CD14-positive monocyte (primary cell): ENCODE measurements around the gene FRMD6. TPM values are rescaled to one million over a fixed set of nuclear protein-coding genes. Genes with fewer than 3 reads are reported as not detected.

Experiments
- DNase-seq, 3 donors: peaks; one replicate each; pipeline ENCODE4 v3.0.0-alpha.2; 2011 to 2022
- H2AFZ ChIP-seq: 2 replicates; pipeline ENCODE4 v1.6.0; 2012; ENCODE audit warnings: mild to moderate bottlenecking, low read depth, low read length, inconsistent platforms; ENCODE audit not compliant: insufficient read depth, poor library complexity, severe bottlenecking
- H3K27ac ChIP-seq, 2 donors: 1 replicate in 1 of 2; 2 replicates in 1 of 2; pipeline ENCODE4 v1.5.1; 2012 to 2013; ENCODE audit warnings: low read length in 2 of 2, control low read depth in 1 of 2, inconsistent platforms in 1 of 2, low read depth in 1 of 2, mild to moderate bottlenecking in 1 of 2
- H3K27me3 ChIP-seq, 2 donors: one replicate each; pipeline versions ENCODE4 v1.6.0 to v1.6.1; 2011 to 2013; ENCODE audit warnings: low read length in 2 of 2; ENCODE audit not compliant: control insufficient read depth in 2 of 2, insufficient read depth in 2 of 2
- H3K36me3 ChIP-seq, 2 donors: replicated peaks in 1 of 2; 1 replicate in 1 of 2; 2 replicates in 1 of 2; pipeline versions ENCODE4 v1.5.1 to v1.6.1; 2012 to 2013; ENCODE audit warnings: low read length in 2 of 2, control low read depth in 1 of 2, inconsistent platforms in 1 of 2, mild to moderate bottlenecking in 1 of 2; ENCODE audit not compliant: insufficient read depth in 2 of 2, control insufficient read depth in 1 of 2
- H3K4me1 ChIP-seq, 2 donors: 1 replicate in 1 of 2; 2 replicates in 1 of 2; pipeline versions ENCODE4 v1.5.1 to v1.6.1; 2012 to 2013; ENCODE audit warnings: low read length in 2 of 2, control low read depth in 1 of 2, inconsistent platforms in 1 of 2, mild to moderate bottlenecking in 1 of 2, moderate library complexity in 1 of 2; ENCODE audit not compliant: insufficient read depth in 2 of 2, control insufficient read depth in 1 of 2
- H3K4me2 ChIP-seq: replicated peaks from 2 replicates; pipeline ENCODE3; 2012; ENCODE audit warnings: low read length, moderate library complexity, mild to moderate bottlenecking; ENCODE audit not compliant: poor library complexity, severe bottlenecking; ENCODE audit errors: extremely low read depth
- H3K4me3 ChIP-seq, 3 experiments: fragments of 200-600 bp in 1 of 3; sonication (generic) in 1 of 3; replicated peaks in 1 of 3; 1 replicate in 2 of 3; 2 replicates in 1 of 3; pipeline ENCODE4 v1.5.1; 2011 to 2013; ENCODE audit warnings: low read length in 3 of 3, mild to moderate bottlenecking in 3 of 3, control low read depth in 2 of 3, low read depth in 2 of 3, inconsistent platforms in 1 of 3, moderate library complexity in 1 of 3
- H3K79me2 ChIP-seq: 2 replicates; pipeline ENCODE4 v1.6.0; 2012; ENCODE audit warnings: mild to moderate bottlenecking, control low read depth, inconsistent platforms, low read length, moderate library complexity; ENCODE audit not compliant: insufficient read depth
- H3K9ac ChIP-seq: 2 replicates; pipeline ENCODE4 v1.6.0; 2017; ENCODE audit warnings: low read length, mild to moderate bottlenecking; ENCODE audit not compliant: insufficient read depth, poor library complexity, severe bottlenecking
- H3K9me3 ChIP-seq, 2 donors: replicated peaks in 1 of 2; 1 replicate in 1 of 2; 2 replicates in 1 of 2; pipeline versions ENCODE4 v1.5.1 to v1.6.1; 2012 to 2013; ENCODE audit warnings: low read length in 2 of 2, control low read depth in 1 of 2; ENCODE audit not compliant: control insufficient read depth in 1 of 2, insufficient read depth in 1 of 2
- H4K20me1 ChIP-seq: 2 replicates; pipeline ENCODE4 v1.6.0; 2012; ENCODE audit warnings: mild to moderate bottlenecking, low read length, control low read depth, moderate library complexity; ENCODE audit not compliant: insufficient read depth
- H3K27ac Mint-ChIP-seq, 7 donors: one replicate each; pipeline ENCODE4 v1.8.0; 2020; ENCODE audit warnings: mild to moderate bottlenecking in 7 of 7, mixed read lengths in 7 of 7, moderate library complexity in 6 of 7, inconsistent platforms in 2 of 7
- H3K27me3 Mint-ChIP-seq, 3 donors: one replicate each; pipeline ENCODE4 v1.8.0; 2021 to 2022; ENCODE audit warnings: low read depth in 3 of 3, mild to moderate bottlenecking in 3 of 3, mixed read lengths in 3 of 3, moderate library complexity in 3 of 3, inconsistent platforms in 1 of 3
- H3K36me3 Mint-ChIP-seq, 2 donors: one replicate each; pipeline ENCODE4 v1.8.0; 2020; ENCODE audit warnings: mixed read lengths in 2 of 2, inconsistent platforms in 1 of 2, mild to moderate bottlenecking in 1 of 2
- H3K4me1 Mint-ChIP-seq: one replicate; pipeline ENCODE4 v1.8.0; 2020; ENCODE audit warnings: mild to moderate bottlenecking, mixed read lengths
- H3K4me3 Mint-ChIP-seq, 2 donors: one replicate each; pipeline ENCODE4 v1.8.0; 2020; ENCODE audit warnings: mild to moderate bottlenecking in 2 of 2, mixed read lengths in 2 of 2, moderate library complexity in 1 of 2
- H3K9me3 Mint-ChIP-seq, 7 donors: one replicate each; pipeline ENCODE4 v1.8.0; 2020 to 2022; ENCODE audit warnings: mixed read lengths in 7 of 7, mild to moderate bottlenecking in 6 of 7, moderate library complexity in 6 of 7, inconsistent platforms in 2 of 7
- CTCF ChIP-seq: fragments of 200-600 bp; IDR thresholded peaks from one replicate; pipeline ENCODE4 v1.8.0; 2022; ENCODE audit warnings: antibody characterized with exemption, mild to moderate bottlenecking
- WGBS: methylation state at CpG from one replicate; pipeline ENCODE4 v1.1.5; 2013; ENCODE audit warnings: missing lambda C conversion rate; ENCODE audit not compliant: insufficient coverage; 5-methylcytosine and 5-hydroxymethylcytosine counted together
- intact Hi-C, 2 donors: fragments of 100-400 bp; cut with micrococcal nuclease; formaldehyde crosslinking; loops; one replicate each; pipeline versions ENCODE4 v1.15.0 to v1.15.1; 2023
- polyA plus RNA-seq, 3 donors: library from polyadenylated mRNA; depleted of rRNA in 1 of 3; unstranded in 2 of 3; stranded (reverse) in 1 of 3; fragments of 300-500 nt in 2 of 3; fragments of >200 nt in 1 of 3; fragmentation: Illumina TruSeq in 2 of 3; gene quantifications; 1 replicate in 2 of 3; 2 replicates in 1 of 3; pipeline ENCODE4 v1.2.3, GENCODE V29; 2012 to 2021

The FRMD6 gene
- polyA plus RNA-seq, 3 donors: 0.12 to 0.25 (median 0.12) TPM

- Mint-ChIP-seq H3K4me3 (no peak overlapping the region), H3K27ac (no peak overlapping the region), H3K27me3 (peaks cover under 1 to 3% (median 2%) of the 10 kb centered on the region in 3 donors), H3K9me3 (peaks cover 0 to 2% (median 0%) of the 10 kb centered on the region in 7 donors), H3K36me3 (no peaks in the 10 kb centered on the region), H3K4me1 (peaks cover 4% of the 10 kb centered on the region)
- Histone ChIP-seq H4K20me1 (no peaks in the 10 kb centered on the region), H3K27ac (no peak overlapping the region), H3K4me1 (no peaks in the 10 kb centered on the region), H3K4me3 (no peak overlapping the region), H3K4me2 (no peak overlapping the region), H3K9me3 (no peaks in the 10 kb centered on the region), H3K9ac (no peak overlapping the region), H3K79me2 (no peaks in the 10 kb centered on the region), H3K36me3 (no peaks in the 10 kb centered on the region), H3K27me3 (no peaks in the 10 kb centered on the region), H2AFZ (no peak overlapping the region)
- no peak for DNase-seq
- intact Hi-C loops: no loop called here
- TF ChIP-seq CTCF: no peak
Observed at GRCh38 chr14:51661504-51661903, 9.8 kb downstream of the FRMD6 start.

GRCh38 chr14:51663783-51664326 lies 12.1 kb downstream of the FRMD6 start:
- H3K4me2 ChIP-seq: no peak overlapping the region
- peaks cover 0 to 3% (median 0%) of the 10 kb centered on the region in 3 donors for H3K27me3 Mint-ChIP-seq
- H3K4me1 Mint-ChIP-seq: peaks cover 4% of the 10 kb centered on the region
- no peaks in the 10 kb centered on the region for H3K9me3 ChIP-seq
- 75% methylated on average over 2 of the region's 5 CpGs for WGBS
- intact Hi-C loops: no loop called here
- TF ChIP-seq CTCF: no peak
- DNase-seq: no peak
- H3K4me3 Mint-ChIP-seq: no peak overlapping the region
- H3K27me3 ChIP-seq: no peaks in the 10 kb centered on the region
- peaks cover 0 to 2% (median 0%) of the 10 kb centered on the region in 7 donors for H3K9me3 Mint-ChIP-seq
- H2AFZ ChIP-seq: no peak overlapping the region
- H3K36me3 ChIP-seq: no peaks in the 10 kb centered on the region
- no peak overlapping the region for H3K4me3 ChIP-seq
- H3K36me3 Mint-ChIP-seq: no peaks in the 10 kb centered on the region
- no peaks in the 10 kb centered on the region for H3K4me1 ChIP-seq
- no peaks in the 10 kb centered on the region for H4K20me1 ChIP-seq
- no peak overlapping the region for H3K27ac ChIP-seq
- no peak overlapping the region for H3K9ac ChIP-seq
- no peak overlapping the region for H3K27ac Mint-ChIP-seq
- no peaks in the 10 kb centered on the region for H3K79me2 ChIP-seq
